ENCODE measurements around the gene TMEM132E.

The TMEM132E gene

DNA sequence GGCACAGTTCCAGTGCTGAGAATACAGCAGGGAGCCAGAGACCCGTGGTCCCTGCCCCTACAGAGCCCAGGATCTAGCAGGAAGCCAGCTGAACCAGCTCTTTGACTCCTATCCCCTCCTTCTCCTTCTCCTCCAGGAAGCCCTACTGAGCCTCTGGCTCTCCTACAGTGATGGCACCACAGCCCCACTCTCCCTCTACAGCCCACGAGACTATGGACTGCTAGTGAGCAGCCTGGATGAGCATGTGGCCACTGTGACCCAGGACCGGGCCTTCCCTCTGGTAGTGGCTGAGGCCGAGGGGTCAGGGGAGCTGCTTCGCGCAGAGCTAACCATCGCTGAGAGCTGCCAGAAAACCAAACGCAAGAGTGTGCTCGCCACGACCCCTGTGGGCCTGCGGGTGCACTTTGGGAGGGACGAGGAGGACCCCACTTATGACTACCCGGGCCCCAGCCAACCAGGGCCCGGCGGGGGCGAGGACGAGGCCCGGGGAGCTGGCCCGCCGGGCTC lies 57.7 kb downstream of the TMEM132E start:
- DNase-seq = no peak

DNA sequence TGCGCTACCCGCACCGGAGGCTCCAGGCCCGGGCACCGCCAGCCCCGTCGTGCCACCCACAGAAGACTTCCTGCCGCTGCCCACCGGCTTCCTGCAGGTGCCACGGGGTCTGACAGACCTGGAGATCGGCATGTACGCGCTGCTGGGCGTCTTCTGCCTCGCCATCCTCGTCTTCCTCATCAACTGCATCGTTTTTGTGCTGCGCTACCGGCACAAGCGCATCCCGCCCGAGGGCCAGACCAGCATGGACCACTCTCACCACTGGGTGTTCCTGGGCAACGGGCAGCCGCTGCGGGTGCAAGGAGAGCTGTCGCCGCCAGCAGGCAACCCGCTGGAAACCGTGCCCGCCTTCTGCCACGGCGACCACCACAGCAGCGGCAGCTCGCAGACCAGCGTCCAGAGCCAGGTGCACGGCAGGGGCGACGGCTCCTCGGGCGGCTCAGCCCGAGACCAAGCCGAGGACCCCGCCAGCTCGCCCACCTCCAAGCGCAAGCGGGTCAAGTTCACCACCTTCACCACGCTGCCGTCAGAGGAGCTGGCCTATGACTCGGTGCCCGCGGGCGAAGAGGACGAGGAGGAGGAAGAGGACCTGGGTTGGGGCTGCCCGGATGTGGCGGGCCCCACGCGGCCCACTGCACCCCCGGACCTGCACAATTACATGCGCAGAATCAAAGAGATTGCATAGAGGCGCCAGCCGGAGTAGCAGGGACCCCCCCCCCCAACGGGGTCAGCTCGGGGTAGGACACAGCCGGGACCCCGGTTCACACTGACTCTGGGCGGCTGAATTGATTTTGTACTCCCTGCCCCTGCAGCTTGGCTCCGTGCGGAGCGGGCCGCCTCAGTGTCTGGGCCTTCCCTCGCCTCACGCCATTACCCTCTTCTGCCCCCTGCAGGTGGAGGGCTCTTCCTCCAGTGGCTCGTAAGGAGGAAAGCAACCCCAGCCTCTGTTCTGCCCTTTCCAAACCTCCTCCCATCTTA lies 58.5 kb downstream of the TMEM132E start:
- DNase-seq = peak; percentile 14 to 33

DNA sequence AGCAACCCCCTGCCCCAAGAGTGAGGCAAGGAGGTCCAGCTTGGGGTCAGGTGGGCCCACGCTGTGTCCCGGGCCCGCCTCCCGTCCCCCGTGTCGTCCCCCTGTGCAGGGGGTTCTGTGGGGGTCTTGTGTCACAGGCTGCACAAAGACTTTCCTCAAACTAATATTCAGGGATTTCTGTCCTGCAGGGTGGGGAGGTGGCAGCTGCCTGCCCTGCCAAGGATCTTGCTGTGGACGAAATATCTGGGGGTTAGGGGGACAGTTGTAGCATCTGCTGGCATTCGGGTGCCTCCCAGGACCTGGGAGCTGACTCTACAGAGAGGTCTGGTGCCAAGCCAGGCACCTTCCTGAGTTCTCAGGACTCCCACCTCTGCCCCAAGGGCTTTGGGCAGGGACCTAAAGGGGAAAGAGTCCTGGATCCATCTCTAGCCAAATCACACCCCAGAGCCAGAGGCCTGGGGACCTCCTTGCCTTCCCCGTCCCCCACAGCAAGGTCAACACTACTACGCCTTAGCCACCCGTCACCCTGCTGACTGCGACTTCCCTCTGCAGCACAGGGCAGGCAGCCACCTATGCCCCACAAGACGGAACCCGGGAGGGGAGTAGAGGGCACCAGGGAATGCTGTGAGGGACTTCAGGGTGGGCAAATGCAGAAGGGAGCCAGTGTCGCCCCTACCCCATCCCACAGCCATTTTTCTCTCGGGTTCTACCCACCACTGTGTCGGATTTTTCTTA lies 59.3 kb downstream of the TMEM132E start:
- no peak for DNase-seq

DNA sequence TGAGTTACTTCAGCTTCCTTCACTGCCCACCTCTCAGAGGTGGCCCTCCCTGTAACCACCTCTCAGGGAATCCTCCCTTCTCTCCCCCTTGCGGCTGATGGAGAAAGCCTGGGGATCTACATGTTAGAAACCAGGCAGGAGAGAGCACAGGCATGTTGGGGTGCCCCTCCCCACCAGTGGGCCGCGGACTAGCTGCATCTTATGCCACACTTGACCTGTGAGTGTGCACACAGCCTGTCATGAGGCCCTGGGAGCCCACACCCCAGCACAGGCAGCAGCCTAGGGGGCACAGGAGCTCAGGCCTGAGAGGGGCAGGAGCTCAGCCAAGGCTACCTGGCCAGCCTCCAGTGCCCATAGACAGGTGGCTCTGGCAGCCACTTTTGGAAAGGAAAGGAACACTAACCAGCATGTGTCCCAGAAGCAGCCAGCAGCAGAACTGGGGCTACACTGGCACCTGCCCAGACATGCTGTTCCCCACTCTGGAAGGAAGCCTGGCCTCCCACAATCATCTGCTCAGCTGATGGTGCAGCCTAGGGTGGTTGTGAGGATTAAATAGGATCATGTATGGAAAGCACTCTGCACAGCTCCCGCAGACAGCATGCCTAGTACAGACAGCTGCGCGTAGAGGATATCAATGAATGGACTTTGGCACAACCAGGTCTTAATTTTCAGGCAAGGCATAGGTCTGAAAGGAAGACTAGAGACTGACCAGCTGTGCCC lies 60.5 kb downstream of the TMEM132E start:
- DNase-seq = no peak

DNA sequence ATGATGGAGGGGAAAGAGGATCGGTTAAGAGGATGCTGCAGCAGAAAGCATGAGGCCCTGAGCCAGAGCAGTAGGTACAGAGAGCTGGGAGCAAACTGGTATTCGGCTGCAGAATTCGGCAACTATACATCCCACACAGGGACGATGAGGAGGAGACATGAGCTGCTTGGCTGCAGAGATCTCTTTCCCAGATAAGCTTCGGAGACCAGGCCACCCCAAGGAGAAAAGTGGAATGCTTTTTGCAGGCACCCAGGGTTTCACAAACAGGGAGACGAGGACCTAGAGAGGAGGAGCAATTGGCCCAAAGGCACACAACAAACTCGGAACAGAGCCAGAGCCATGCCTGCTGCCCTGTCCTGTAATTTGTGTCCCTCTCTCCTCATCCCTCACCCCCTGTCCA lies 62.0 kb downstream of the TMEM132E start:
- no peak for DNase-seq

DNA sequence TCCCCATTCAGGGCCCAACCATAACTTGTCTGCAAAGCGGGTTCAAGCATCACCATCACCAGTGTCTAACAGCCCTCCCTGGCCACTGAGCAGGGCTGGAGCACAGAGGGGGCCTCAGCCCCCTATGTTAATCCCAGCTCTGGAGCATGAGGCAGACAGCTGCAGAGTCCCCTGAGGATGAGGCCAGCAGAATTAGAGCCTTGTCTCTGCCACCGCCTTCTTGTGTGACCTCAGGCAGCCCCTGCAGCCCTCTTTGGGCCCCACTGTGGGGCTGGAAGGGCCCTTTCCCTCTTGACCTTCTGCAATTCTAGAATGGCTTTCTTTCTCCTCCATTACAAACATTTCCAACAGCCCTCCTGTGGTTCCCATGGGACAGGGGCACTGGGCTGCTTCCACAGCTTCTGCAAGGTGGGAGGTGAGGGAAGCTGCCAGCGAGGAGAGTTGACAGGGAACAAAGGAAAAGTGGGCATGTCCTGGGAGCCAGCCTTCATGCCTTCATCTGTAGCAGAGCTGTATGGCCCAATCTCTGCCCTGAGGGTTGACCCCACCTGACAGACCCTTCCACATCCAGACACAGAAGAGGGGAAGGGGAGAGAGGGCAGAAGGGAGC lies 65.7 kb downstream of the TMEM132E start:
- DNase-seq = no peak

DNA sequence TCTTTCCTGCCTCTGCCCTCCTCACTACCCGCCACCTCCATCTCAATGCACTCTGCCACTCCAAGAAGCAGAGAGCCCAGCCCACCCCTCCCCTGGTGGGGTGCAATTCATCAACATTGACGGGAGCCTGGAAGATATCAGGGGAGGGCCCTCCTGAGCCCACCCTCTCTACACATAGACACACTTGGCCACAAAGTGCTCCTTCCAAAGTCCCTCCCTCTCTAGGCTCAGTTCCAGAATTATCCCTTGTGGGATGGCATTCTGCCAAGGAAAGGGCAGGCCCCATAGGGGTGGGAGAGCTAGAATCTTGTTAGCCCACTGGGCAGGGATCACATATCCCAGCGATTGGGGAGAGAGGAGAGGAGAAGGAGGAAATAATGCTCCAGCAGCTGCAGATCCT lies 66.2 kb downstream of the TMEM132E start:
- no peak for DNase-seq

DNA sequence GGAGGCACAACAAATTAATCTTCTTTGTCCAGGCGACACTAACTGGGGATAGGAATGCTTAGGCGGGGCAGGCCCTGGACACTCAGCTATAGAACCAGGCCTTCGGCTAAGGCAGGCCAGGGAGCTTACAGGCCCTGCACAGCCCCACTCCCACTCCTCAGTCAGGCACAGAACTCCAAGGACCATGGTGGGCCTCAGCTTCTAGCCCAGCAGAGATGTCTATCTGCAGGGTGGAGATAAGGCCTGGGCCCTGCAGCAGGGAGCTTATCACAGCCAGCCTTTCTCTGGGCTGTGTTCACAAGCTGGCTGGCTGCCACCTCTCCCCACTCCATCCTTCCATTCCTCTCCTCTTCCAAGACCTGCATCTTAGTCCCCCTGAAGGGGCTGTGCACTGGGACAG lies 68.1 kb downstream of the TMEM132E start:
- DNase-seq = no peak

DNA sequence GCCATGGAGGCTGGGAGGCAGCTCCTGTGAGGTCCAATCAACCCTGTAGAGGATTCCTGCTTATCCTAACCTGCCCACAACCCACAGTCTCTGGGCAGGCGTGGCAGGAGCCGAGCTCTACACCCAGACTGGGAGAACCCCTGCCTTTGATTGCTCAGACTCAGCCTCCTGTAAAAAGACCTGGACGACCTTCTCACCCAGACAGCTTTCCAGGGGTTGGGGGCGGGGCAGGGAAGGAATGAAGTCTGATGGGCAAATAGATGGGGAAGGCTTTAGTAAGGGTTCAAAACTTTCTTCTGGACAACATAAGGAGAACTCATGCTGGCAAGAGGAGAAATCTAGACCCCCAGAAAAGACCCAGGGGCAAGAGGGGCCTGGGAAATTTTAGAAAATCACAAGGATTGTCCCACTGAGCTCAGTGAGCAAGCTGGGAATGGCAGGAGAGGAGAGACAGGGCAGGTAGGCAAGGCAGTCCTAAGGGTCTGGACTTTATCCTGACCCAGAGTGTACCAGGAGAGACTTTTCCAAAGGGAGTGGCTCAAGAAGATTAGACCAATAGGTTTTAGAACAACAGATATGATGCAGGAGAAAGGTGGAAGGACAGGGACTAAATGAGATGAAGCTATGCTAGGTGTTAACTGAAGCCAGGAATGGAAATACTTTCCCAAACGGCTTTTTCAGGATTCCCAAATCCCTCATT lies 70.8 kb downstream of the TMEM132E start:
- DNase-seq = no peak

DNA sequence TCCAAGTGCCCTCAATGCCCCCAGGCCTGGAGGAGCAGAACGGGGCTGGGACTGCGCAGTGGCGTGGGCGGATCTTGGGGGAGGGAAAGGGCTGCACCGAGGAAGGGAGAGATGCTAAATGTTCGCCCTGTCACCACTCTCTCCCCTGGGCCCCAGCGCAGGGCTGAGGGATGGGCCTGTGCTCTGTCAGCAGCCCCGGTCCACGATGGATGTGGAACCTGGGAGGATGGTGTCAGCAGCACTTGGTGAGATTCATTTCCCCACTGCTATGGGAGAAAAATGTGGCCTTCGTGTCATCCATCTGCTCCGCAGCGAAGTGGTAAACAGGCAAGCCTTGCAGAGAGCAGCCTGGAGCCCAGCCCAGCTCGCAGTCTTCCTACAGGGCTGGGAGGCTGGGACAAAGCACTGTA lies 72.0 kb downstream of the TMEM132E start:
- no peak for DNase-seq

DNA sequence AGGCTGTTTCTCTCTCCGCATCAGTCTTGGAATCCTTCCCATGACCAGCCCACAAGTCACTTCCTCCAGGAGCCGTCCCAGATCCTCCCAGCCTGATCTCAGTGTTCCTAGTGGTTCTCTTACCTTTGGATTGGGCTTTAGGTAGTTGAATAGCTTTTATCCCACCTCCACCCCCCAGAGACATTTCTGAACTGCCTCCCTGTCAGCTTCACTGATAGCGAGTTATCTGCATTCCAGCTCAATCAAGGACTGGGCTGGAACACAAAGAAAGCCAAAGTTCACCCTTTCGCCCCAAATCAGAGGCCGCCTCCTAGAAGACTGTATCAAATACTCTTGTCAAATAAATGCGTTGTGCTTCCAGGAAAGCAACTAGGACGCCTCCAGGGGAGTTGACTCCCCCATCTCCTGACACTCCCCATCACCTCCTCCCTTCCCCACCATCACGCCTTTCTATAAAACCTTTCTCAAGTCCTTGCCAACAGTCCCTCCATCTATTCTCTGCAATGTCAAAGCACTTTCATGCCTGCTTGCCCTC lies 72.7 kb downstream of the TMEM132E start:
- DNase-seq = no peak

DNA sequence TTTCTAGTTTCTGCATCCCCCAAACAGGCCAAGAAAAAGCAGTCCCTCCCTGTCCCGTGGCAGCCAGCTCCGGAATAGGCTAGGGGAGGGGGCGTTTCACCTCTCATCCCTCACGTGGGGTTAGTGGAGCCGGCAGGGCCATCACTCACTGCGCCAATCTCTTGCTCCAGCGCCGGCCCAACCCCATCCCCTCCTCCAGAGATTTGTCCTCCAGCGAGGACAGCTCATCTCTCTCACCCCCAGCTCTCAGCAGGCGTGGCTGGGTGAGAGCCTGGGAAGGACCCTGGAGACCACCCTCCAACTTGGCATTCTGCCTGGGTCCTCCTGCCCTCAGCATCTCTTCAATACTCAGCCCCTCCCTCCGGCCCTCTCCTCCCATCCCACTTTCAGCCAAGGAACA lies 74.1 kb downstream of the TMEM132E start:
- no peak for DNase-seq

DNA sequence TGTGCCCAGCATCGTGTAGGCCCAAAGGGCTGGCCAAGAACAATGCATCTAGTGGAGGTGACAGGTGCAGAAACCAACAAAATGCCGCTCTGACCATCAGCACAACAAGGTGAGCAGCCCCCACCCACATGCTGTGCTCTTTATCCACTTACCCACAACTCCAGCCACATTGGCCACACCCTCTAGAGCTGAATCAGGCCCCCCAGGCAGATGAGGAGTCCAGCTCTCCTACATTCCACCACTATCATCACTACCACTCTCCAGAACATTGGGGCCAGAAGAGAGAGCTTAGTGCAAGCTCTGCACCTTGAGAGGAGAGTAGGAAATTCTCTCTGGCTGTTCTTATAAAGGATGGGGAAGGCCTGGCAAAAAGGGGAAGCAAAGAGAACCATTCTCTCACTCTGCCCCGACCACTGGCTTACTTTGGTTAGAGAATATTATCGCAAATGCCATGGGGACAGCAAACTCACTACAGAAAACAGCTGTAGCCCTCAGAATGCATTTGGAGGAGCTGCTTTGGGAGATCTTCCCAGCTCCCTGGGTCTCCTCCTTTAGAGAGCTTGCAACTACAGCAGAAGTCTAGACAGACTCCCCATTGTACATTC lies 75.0 kb downstream of the TMEM132E start:
- DNase-seq = no peak

DNA sequence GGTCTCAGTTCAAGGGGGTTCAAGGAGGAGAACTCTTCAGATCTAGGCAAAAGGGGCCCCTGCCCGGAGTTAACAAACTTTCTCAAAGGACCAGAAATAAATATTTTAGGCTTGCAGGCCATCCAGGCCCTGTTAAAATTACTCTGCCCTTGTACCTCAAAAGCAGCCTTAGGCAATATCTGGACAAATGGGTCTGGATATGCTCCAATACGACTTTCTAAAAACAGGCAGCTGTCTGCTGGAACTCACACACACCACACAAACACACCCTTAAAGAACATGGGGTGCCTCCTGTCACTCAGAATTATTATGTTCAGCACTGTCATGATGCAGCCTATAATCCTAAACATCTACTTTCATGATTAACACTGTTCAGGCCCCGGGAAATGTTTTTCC lies 75.5 kb downstream of the TMEM132E start:
- no peak for DNase-seq

DNA sequence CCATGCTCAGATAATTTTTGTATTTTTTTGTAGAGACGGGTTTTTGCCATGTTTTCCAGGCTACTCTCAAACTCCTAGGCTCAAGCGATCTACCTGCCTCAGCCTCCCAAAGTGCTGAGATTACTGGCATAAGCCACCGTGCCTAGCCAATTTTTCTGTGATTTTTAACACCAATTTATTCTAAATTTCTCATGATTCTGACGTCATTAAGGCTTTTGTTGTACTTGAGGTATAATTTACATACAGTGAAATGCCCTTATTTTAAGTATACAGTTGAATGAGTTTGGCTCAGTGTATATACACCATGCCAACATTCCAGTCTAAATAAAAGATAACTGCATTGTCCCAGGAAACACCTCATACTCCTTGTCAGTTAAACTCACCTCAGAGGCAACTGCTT lies 77.4 kb downstream of the TMEM132E start:
- DNase-seq = no peak

DNA sequence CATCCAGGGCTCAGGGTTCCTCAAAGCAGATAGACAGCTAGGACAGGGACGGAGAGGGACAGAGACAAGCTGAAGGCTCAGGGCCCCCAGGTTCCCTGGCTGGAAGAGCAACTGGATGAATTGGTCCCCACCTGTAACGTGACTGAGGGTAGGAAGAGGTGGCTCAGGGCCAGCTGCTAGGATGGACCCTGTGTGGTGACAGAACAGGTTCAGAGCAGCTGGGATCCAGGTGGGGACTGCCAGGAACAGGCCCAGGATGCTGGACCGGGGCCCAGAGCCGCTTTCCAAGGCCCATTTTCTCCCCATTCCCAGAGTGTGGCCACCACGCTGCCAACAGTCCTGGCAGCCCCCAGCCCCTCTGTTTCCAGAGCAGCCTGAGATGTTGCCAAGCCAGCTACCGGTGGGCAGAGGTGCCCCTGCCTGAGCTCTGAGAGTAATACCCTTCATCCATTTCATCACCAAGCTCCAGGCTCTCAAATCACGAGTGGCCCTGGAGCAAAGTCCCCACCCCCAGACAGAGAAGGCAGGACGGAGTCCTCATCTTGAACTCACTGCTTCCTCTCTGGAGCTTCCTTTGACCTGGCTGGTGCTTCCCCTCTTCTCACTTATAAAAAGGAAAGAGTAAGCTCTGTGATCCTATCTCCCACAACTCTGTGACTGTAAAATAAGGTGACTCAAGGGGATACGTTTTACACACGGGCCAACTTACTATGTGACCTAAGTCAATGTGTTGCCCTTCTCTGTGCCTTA lies 79.6 kb downstream of the TMEM132E start:
- no peak for DNase-seq

DNA sequence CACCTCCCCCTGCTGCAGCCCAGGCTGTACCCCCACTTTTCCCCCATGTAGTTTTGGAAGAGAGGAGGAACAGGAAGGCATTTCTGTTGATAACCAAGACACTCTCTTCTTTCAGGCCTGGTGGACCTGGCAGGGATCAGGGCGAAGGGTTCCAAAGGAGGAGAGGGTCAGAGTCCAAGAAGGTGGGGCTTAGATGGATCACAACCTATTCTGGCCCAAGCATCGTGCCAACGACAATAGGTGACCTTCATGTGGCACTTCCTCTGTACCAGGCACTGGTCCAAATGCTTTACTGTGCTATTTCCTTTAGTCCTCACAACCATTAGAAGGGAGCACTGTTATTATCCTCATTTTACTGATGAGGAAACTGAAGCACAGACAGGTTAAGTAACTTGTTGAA lies 84.3 kb downstream of the TMEM132E start:
- no peak for DNase-seq

DNA sequence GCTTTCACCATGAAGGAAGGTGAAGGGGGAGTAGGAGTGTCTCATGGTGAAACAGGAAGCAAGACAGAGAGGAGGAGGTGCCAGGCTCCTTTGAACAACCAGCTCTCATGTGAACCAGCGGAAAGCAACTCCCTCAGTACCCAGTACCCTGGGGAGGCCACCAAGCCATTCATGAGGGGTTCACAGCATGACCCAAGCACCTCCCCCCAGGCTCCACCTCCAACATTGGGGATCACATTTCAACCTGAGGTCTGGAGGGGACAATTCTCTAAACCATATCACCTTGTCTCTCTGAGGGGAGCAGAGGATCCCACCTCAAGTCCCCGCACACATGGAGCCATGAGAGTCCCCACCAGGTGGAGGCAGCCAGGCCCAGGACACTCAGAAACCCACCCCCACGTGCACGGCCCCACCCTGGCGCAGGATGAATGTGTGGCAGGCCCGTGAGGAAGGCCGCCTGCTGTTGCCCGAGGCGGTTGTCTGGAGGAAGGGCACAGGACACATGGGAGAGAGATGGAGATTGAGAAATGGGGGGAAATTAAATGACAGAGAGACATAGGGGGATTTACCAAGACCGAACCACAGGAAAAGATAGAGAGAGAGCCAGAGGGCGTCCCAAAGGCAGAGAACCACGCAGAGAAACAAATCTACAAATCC lies 85.9 kb downstream of the TMEM132E start:
- DNase-seq = no peak

DNA sequence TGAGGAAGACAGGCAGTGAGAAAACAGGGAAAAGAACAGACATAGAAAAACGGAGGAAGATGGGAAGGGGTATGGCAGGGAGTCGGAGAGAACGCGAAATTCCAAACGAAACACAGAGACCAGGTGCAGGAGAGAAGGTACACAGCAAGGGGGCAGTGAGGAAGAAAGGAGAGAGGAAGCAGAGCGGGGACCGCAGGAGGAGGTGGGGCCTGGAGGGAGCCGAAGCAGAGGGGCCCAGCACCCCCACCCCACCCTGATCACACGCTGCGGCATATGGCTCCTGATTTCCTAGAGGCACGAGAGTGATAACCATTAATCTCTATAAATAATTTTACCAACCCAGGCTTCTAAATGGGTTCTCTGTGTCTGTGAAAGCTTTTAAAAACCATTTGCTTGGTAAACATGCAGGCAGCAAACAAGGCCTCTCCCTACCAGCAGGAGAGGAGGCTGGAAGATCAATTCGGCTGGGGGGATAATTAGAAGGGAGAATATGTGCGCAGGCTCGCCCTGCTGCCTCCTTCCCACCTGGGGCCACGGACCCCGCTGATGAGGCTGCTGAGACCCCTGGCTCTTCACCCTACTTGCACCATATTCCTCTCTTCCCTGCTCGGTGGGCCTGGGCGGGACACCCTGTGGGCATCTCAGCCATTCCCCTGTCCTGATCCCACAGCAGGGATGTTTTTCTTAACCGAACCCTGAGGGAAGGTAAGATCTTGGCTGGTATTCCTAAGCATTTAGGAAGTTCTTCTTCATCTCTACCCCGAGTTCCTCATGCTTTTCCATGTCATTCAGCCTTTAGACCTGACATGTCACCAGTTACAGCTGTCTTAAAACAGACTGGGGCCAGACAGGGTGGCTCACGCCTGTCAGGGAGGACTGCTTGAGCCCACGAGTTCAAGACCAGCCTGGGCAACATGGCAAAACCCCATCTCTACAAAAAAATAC lies 86.7 kb downstream of the TMEM132E start:
- DNase-seq = no peak

Data from SW 1271 (cell line).